ENCODE data around the gene INPP1. TPM values are rescaled to one million over a fixed set of nuclear protein-coding genes. Genes with fewer than 3 reads are reported as not detected.

Gene INPP1
- total and polyA plus RNA-seq, 2 of the 8 experiments (the other 6 are each of a cell fraction or from before 2014, with no cell fraction given): 0.88 to 3.0 TPM

DNA sequence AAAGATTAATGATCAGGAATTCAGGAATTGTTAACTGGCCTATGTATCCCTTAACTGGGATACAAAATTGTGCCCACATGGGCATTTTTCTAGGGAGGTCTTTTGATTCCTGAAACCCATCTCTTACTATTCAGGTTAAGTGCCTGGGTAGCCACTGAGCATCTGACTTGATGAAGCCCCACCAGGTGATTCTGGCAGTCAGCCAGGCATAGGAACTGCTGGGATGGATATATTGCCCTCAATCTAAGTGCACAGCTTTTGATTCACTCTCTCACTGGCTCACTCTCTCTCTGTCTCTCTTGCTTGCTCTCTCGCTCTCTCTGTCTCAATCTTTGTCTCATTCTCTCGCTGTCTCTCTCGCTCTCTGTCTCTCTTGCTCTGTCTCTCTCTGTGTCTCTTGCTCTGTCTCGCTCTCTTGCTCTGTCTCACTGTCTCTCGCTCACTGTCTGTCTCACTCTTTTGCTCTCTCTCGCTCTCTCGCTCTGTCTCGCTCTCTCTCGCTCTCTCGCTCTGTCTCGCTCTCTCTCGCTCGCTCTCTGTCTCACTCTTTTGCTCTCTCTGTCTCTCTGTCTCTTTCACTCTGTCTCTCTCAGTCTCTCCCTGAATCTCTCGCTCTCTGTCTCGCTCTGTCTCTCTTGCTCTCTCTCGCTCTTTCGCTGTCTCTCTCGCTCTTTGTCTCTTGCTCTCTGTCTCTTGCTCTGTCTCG is 22.3 kb downstream of the INPP1 start:
- no peak for TF ChIP-seq CEBPB (IDR thresholded peaks at IDR 0.05; ENCODE audit: low read depth, low read length)
- TF ChIP-seq EGR1 (IDR thresholded peaks at IDR 0.05; ENCODE audit: borderline replicate concordance, low read depth, low read length): no peak
- no peak for TF ChIP-seq MAFK (IDR thresholded peaks at IDR 0.05; ENCODE audit: low read depth, low read length)
- no peak for TF ChIP-seq BACH1 (IDR thresholded peaks at IDR 0.05; ENCODE audit: low read length)
- TF ChIP-seq EZH2 (IDR thresholded peaks at IDR 0.05; ENCODE audit: low read depth, low read length, severe bottlenecking): no peak
- TF ChIP-seq ASH2L (IDR thresholded peaks at IDR 0.05; ENCODE audit: low read length): no peak
- TF ChIP-seq BCL11A (IDR thresholded peaks at IDR 0.05; ENCODE audit: low read depth in 2 of 2, low read length in 2 of 2): no peak
- no peak for TF ChIP-seq KDM1A (IDR thresholded peaks at IDR 0.05; ENCODE audit: borderline replicate concordance, low read length)
- TF ChIP-seq CTBP2 (IDR thresholded peaks at IDR 0.05; ENCODE audit: borderline replicate concordance, insufficient read depth, insufficient read length, low read length): no peak
- Histone ChIP-seq H3K9ac (replicated peaks in 1 of 4; ENCODE audit: extremely low read depth in 1 of 4, low read depth in 3 of 4, low read length in 3 of 4) (no peak overlapping the region), H2BK20ac (ENCODE audit: low read length) (no peak overlapping the region)

More for the DNA sequence above, 22.3 kb downstream of the INPP1 start:
- no peak overlapping the region for H4K8ac ChIP-seq (ENCODE audit: extremely low read depth, insufficient read depth, low read length)
- H3K9me3 ChIP-seq (ENCODE audit: insufficient read depth in 2 of 2, low read depth in 1 of 2, low read length in 1 of 2): no peaks in the 10 kb centered on the region
- H3K36me3 ChIP-seq (ENCODE audit: control insufficient read depth in 2 of 4, insufficient read depth in 4 of 4, low read length in 3 of 4): no peaks in the 10 kb centered on the region
- H3K79me2 ChIP-seq (ENCODE audit: control insufficient read depth in 1 of 2, insufficient read depth in 2 of 2, low read length in 2 of 2): no peaks in the 10 kb centered on the region; a peak in 1 of 4 replicates
- H3K14ac ChIP-seq (ENCODE audit: insufficient read length): no peak overlapping the region
- no peak overlapping the region for H3K4me3 ChIP-seq (ENCODE audit: extremely low read depth in 1 of 4, insufficient read depth in 2 of 4, low read depth in 3 of 4, low read length in 4 of 4)
- H4K91ac ChIP-seq (replicated peaks; ENCODE audit: insufficient read length, low read length): no peak overlapping the region
- no peaks in the 10 kb centered on the region for H3K27me3 ChIP-seq (replicated peaks in 1 of 4; ENCODE audit: control insufficient read depth in 3 of 4, extremely low read depth in 1 of 4, insufficient read depth in 3 of 4, low read length in 3 of 4)
- CTCF ChIA-PET (ENCODE audit: partially characterized antibody): no interaction called here
- no peak for DNase-seq (ENCODE audit: low read depth in 1 of 2, low spot score in 2 of 2)
- no peaks in the 10 kb centered on the region for H3K4me1 ChIP-seq (replicated peaks in 1 of 4; ENCODE audit: control insufficient read depth in 3 of 4, insufficient read depth in 4 of 4, low read length in 3 of 4)
- H2AFZ ChIP-seq (ENCODE audit: low read length): no peak overlapping the region; the same call in 1 of the 2 replicates
- H3K4ac ChIP-seq (replicated peaks; ENCODE audit: insufficient read length, low read depth, low read length): no peak overlapping the region
- no peak overlapping the region for H4K5ac ChIP-seq (ENCODE audit: insufficient read length, low read depth, low read length)
- H2AK5ac ChIP-seq (ENCODE audit: low read depth, low read length): no peak overlapping the region
- H2BK120ac ChIP-seq (replicated peaks; ENCODE audit: low read depth, low read length): no peak overlapping the region
- no peak overlapping the region for H2BK15ac ChIP-seq (ENCODE audit: low read length)
- H2BK12ac ChIP-seq (ENCODE audit: low read depth, low read length): no peak overlapping the region
- no peak overlapping the region for H2BK5ac ChIP-seq (ENCODE audit: low read depth, low read length)
- H3K79me1 ChIP-seq (ENCODE audit: low read depth, low read length): no peaks in the 10 kb centered on the region
- H3K27ac ChIP-seq (ENCODE audit: low read depth, low read length): no peak overlapping the region
- H3K56ac ChIP-seq (replicated peaks; ENCODE audit: insufficient read length, low read depth, low read length): no peak overlapping the region
- 92% methylated on average over 17 of the region's 19 CpGs; no CpG with 5 or more reads in 1 of the 2 experiments for WGBS, 2 experiments (ENCODE audit: extremely low coverage in 1 of 2, insufficient coverage in 1 of 2, insufficient read length in 1 of 2, insufficient replicate concordance in 2 of 2, low coverage in 1 of 2, low lambda C conversion rate in 2 of 2, missing lambda C conversion rate in 1 of 2)
- no peak overlapping the region for H3K4me2 ChIP-seq (ENCODE audit: insufficient read depth in 1 of 2, low read depth in 2 of 2, low read length in 2 of 2)
- no peaks in the 10 kb centered on the region for H4K20me1 ChIP-seq (replicated peaks in 1 of 2; ENCODE audit: control insufficient read depth in 1 of 2, insufficient read depth in 2 of 2, low read length in 2 of 2)
- no peak for FAIRE-seq
- no peak overlapping the region for H3K18ac ChIP-seq (ENCODE audit: extremely low read depth, low read length)
- H3K23ac ChIP-seq (ENCODE audit: insufficient read length): no peak overlapping the region
- H3K23me2 ChIP-seq (ENCODE audit: low read depth, low read length): no peaks in the 10 kb centered on the region
- POLR2A ChIA-PET (ENCODE audit: partially characterized antibody): no interaction called here

Measured in H1 (cell line).